Smooth muscle cell (in vitro differentiated cells): ENCODE data around the gene NLK. TPM values are rescaled to one million over a fixed set of nuclear protein-coding genes. Genes with fewer than 3 reads are reported as not detected.
A peak's percentile ranks its signal among the peaks of the same experiment; 100 is the strongest.

Experiments
- DNase-seq: peaks from one replicate; lab custom pipeline; 2025; ENCODE audit not compliant: unreplicated experiment; lab: John Stamatoyannopoulos, UW
- H2AFZ ChIP-seq: fragments of 200-600 bp; sonication (generic); 2 replicates; pipeline ENCODE4 v1.6.0; 2016; ENCODE audit warnings: antibody characterized with exemption, low read depth, mild to moderate bottlenecking
- H3F3A ChIP-seq: fragments of 200-600 bp; sonication (generic); 2 replicates; pipeline ENCODE4 v1.6.0; 2017; ENCODE audit warnings: antibody characterized with exemption, low read depth
- H3K27ac ChIP-seq: fragments of 200-600 bp; sonication (generic); 2 replicates; pipeline ENCODE4 v1.5.1; 2016; ENCODE audit warnings: low read depth, mild to moderate bottlenecking
- H3K27me3 ChIP-seq: fragments of 200-600 bp; sonication (generic); 2 replicates; pipeline ENCODE4 v1.6.1; 2016; ENCODE audit warnings: low read depth, mild to moderate bottlenecking
- H3K36me3 ChIP-seq: fragments of 200-600 bp; sonication (generic); 2 replicates; pipeline ENCODE4 v1.5.1; 2016; ENCODE audit warnings: low read depth
- H3K4me1 ChIP-seq: fragments of 200-600 bp; sonication (generic); 2 replicates; pipeline ENCODE4 v1.5.1; 2016; ENCODE audit warnings: low read depth
- H3K4me2 ChIP-seq: fragments of 200-600 bp; sonication (generic); 2 replicates; pipeline ENCODE4 v1.6.0; 2016; ENCODE audit warnings: mild to moderate bottlenecking
- H3K4me3 ChIP-seq: fragments of 200-600 bp; sonication (generic); 2 replicates; pipeline ENCODE4 v1.5.1; 2016; ENCODE audit warnings: mild to moderate bottlenecking
- H3K79me2 ChIP-seq: fragments of 200-600 bp; sonication (generic); 2 replicates; pipeline ENCODE4 v1.6.0; 2016; ENCODE audit warnings: low read depth, mild to moderate bottlenecking
- H3K9ac ChIP-seq: fragments of 200-600 bp; sonication (generic); 2 replicates; pipeline ENCODE4 v1.6.0; 2016; ENCODE audit warnings: low read depth
- H3K9me3 ChIP-seq: fragments of 200-600 bp; sonication (generic); replicated peaks from 2 replicates; pipeline ENCODE4 v1.5.1; 2016; ENCODE audit warnings: low read depth
- H4K20me1 ChIP-seq: fragments of 200-600 bp; sonication (generic); 2 replicates; pipeline ENCODE4 v1.6.0; 2016; ENCODE audit warnings: low read depth
- CTCF ChIP-seq: fragments of 200-600 bp; sonication (generic); IDR thresholded peaks from 2 replicates; pipeline ENCODE4 v1.5.1; 2017; ENCODE audit warnings: borderline replicate concordance, mild to moderate bottlenecking, antibody characterized with exemption; ENCODE audit not compliant: insufficient read depth, poor library complexity, severe bottlenecking
- WGBS: methylation state at CpG from one replicate; pipeline ENCODE4 v1.1.7; 2016; ENCODE audit warnings: low lambda C conversion rate; 5-methylcytosine and 5-hydroxymethylcytosine counted together
- polyA plus RNA-seq: library from polyadenylated mRNA; unstranded; fragments of >200 nt; fragmentation: Nextera tagmentation; extraction: Ambion mirVana; gene quantifications from 2 replicates; pipeline ENCODE4 v1.2.1, GENCODE V29; 2016
- total RNA-seq: library from RNA; depleted of rRNA; stranded (reverse); fragments of >200 nt; gene quantifications from 2 replicates; pipeline ENCODE4 v1.2.3, GENCODE V29; 2014

NLK gene
- total and polyA plus RNA-seq, 2 experiments from 2014 or later: 1.8 to 18.0 TPM

DNA sequence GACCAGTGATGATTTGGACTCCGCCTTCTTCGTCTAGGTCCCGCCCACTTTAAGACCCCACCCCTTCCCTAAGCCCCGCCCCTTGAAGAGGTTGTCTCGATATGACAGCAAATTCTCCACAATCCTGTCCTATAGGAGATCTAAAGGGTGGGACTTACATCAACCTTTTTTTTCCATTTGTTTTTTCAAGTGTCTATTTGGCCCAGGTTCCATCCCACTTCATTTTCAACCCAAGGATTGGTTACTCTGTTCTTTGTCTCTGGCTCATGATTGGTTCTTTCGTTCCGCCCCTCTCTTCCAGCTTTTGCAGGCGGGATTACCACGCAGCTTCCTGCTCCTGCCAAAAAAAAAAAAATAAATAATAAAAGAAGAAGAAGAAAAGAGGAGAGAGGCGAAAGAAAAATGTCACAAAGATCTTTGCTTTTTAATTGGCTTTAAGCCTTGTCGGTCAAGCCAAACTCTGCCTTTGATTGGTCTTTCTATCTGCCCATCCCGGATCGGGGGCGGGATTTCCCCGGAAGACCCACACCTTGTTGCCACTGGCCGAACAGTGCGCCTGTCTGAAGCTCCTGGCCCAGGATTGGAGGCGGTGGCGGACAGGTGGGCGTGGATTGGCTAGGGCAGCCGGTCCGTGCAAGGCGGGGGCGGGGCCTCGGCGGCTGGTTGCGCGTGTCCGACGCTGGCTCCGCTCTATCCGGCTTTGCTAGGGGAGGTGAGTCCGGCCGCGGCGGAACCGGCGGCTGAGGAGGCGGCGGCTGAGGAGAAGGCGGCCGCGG lies 1.2 kb upstream of the NLK start:
- H3K27me3 ChIP-seq: no peaks in the 10 kb centered on the region
- no peaks in the 10 kb centered on the region for H3K9me3 ChIP-seq
- H3K36me3 ChIP-seq: no peaks in the 10 kb centered on the region
- H3K4me1 ChIP-seq: peaks cover 28% of the 10 kb centered on the region
- H4K20me1 ChIP-seq: peaks cover 38% of the 10 kb centered on the region
- peak overlapping the region; percentile 91 for H3K9ac ChIP-seq
- peak; percentile 96 for DNase-seq
- H3K4me3 ChIP-seq: peak overlapping the region; percentile 93
- no peak overlapping the region for H2AFZ ChIP-seq
- H3F3A ChIP-seq: no peaks in the 10 kb centered on the region
- H3K27ac ChIP-seq: peak overlapping the region; percentile 60
- H3K79me2 ChIP-seq: peaks cover 45% of the 10 kb centered on the region
- H3K4me2 ChIP-seq: peak overlapping the region; percentile 95
- WGBS: under 1% methylated on average over 31 of the region's 43 CpGs
- TF ChIP-seq CTCF: no peak

DNA sequence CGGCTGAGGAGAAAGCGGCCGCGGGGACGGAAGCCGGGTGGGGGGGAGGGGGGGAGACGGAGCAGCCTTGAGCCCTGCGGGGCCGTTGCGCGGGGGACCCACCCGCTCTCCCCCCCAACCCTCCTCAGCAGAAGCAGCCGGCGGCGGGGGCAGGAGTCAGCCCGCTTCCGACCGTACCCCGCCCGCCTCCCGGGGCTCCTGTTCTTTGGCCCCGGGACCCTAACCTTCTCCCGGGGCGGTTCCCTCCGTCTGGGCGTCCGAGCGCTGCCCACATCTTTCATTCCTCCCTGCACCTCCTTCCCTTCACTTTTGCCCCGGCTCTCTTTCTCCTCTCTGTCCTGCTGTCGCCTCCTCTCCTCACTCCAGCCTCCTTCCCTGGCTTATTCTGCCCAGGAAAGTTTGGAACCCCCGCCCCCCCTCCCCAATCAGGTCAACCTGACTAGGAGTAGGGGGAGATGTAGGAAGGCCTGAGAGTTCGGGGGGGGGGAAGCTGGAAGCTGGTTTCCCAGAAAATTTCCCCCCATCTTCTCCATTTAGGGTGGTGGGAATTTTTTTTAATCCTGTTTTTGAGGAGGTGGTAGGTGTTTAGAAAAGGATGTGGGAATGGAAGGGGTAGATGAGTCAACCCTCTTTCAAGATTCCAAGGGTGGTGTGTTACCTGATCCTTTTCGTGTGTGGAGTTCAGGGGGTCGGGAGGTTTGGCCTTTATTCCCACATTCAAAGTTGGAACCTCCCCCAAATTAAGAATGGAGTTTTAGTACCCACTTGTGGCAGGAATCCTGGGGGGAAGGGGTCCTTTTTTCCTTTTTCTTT lies 427 bp upstream of the NLK start:
- peak overlapping the region; percentile 69 for H2AFZ ChIP-seq
- no peaks in the 10 kb centered on the region for H3K27me3 ChIP-seq
- TF ChIP-seq CTCF: no peak
- 3% methylated on average over 15 of the region's 34 CpGs for WGBS
- peaks cover 53% of the 10 kb centered on the region for H3K79me2 ChIP-seq
- H4K20me1 ChIP-seq: peaks cover 46% of the 10 kb centered on the region
- H3K27ac ChIP-seq: peak overlapping the region; percentile 60
- no peak for DNase-seq
- H3K4me3 ChIP-seq: peak overlapping the region; percentile 93
- H3F3A ChIP-seq: no peaks in the 10 kb centered on the region
- H3K9ac ChIP-seq: peak overlapping the region; percentile 91
- peaks cover 29% of the 10 kb centered on the region for H3K4me1 ChIP-seq
- H3K4me2 ChIP-seq: peak overlapping the region; percentile 95
- no peaks in the 10 kb centered on the region for H3K9me3 ChIP-seq
- H3K36me3 ChIP-seq: no peaks in the 10 kb centered on the region

- H3K27ac ChIP-seq: no peak overlapping the region
- H3K4me1 ChIP-seq: peaks cover 37% of the 10 kb centered on the region
- H3K4me3 ChIP-seq: peak overlapping the region; percentile 93
- no peaks in the 10 kb centered on the region for H3F3A ChIP-seq
- H3K79me2 ChIP-seq: peaks cover 55% of the 10 kb centered on the region
- H3K9me3 ChIP-seq: no peaks in the 10 kb centered on the region
- 96% methylated on average over 16 of the region's 16 CpGs for WGBS
- H3K27me3 ChIP-seq: no peaks in the 10 kb centered on the region
- no peak for TF ChIP-seq CTCF
- peak overlapping the region; percentile 91 for H3K9ac ChIP-seq
- H4K20me1 ChIP-seq: peaks cover 53% of the 10 kb centered on the region
- H3K36me3 ChIP-seq: no peaks in the 10 kb centered on the region
- H2AFZ ChIP-seq: no peak overlapping the region
- no peak for DNase-seq
- peak overlapping the region; percentile 95 for H3K4me2 ChIP-seq
Observed at GRCh38 chr17:28042721-28043291, 329 bp downstream of the NLK start.
